GM21786 (cell line): ENCODE results near the gene HAUS3.

Experiments
- ATAC-seq: cut with Tn5 transposase; IDR thresholded peaks from one replicate; pipeline ENCODE4 v1.9.1; 2021; ENCODE audit not compliant: unreplicated experiment

The HAUS3 gene, protein sequence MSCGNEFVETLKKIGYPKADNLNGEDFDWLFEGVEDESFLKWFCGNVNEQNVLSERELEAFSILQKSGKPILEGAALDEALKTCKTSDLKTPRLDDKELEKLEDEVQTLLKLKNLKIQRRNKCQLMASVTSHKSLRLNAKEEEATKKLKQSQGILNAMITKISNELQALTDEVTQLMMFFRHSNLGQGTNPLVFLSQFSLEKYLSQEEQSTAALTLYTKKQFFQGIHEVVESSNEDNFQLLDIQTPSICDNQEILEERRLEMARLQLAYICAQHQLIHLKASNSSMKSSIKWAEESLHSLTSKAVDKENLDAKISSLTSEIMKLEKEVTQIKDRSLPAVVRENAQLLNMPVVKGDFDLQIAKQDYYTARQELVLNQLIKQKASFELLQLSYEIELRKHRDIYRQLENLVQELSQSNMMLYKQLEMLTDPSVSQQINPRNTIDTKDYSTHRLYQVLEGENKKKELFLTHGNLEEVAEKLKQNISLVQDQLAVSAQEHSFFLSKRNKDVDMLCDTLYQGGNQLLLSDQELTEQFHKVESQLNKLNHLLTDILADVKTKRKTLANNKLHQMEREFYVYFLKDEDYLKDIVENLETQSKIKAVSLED

DNA sequence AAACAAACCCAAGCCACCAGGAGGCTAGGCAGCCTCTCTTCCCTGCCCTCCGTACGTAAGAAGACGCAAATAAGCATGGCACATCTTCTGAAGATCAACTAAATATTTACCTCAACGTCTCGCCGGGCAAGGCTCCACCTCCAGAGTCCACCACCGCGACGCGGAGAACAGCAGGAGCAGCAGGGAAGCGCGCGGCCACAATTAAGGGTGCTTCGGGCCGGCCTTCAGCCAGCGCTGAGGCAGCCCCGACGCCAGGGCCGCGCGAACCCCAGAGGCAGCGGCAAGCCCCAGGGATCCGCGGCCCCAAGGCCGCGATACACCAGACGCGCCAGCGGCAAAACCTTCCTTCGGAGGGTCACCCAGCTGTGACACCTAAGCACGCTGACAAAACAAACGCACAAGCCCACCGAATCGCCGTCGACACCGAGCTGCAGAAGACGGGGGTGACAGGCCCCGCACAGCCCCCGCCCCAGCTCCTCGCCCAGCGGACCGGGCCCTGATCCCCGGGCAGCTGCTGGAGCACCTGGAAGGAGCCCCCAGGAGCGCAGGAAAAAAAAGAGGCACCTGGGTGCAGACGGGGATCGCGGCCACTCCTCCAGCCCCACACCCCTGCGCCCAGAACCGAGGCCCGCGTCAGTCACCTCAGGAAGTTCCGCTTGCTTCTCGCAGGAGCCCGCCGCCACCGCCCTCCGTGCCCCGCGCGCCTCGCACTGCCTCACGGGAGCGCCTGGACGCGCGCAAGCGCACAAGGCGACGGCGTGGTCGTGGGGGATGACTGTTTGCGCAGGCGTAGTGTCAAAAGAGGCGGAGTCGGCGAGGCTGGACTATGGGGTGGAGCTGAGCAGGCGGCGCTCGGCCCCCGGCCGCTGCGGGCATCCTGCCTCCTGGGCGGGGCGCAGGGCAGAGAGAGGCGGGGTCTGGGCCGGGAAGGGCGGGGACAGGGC lies at the start of gene HAUS3, which contains the start of gene POLN:
TSS of gene HAUS3 (minus strand) at position 712 of the 944 bp plus-strand sequence. CDS start 1,175 bp downstream, outside the sequence.
TSS of gene POLN (minus strand) at position 712 of the 944 bp plus-strand sequence. CDS start 12,890 bp downstream, outside the sequence.
- ATAC-seq: peak; percentile 85

DNA sequence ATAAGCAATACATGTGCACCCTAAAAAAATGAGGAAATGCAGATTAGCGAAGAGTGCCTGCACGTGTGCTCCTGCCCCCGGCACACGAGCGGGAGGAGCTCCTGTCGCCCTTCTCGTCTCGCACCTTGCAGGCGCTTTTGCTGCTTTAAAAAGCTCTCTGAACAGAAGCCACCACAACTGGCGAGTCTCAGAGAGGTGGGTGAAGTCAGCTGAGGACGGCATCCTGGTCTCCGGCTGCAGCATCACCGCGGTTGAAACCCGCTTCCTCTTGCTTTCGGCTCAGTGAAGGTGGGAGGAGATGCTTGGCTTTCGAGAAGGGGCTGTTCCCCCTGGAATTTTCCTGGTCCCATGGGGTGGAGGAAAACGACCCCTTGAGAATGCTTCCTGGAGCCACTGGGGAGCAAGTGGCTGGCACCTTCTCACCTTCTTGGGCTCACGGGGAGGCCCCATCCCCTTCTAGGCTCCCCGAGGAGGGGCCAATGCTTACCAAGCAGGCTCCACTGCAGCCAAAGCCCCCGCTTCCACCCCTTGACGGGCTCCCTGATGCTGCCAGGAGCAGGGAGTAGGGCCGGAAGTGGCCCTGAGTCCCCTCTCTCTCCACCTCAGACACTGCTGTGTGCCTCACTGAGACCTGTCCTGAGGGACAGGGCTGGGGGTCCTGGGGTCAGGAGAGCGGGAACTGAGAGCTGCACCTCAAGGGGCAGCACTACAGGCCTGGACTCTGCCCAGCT lies 49.2 kb upstream of the HAUS3 start:
- ATAC-seq: no peak

DNA sequence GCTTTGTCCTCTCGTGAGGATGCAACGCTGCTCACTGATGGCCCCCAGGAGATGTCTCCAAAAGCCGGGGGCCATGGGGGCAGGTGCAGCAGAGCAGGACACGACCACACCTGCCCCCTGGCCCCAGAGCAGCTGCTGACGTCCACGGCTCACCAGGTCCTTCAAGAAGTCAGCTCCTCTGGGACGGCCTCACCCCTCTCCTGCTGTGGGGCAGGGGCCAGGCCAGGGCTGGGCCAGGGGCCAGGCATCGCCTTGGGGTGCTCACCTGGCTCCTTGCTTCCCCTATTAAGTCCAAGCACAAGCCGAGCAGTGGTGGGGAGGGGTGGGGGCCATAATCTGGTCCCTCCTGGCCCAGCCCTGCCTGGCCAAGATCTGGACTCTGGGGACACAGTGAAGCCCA lies 48.6 kb upstream of the HAUS3 start:
- no peak for ATAC-seq

DNA sequence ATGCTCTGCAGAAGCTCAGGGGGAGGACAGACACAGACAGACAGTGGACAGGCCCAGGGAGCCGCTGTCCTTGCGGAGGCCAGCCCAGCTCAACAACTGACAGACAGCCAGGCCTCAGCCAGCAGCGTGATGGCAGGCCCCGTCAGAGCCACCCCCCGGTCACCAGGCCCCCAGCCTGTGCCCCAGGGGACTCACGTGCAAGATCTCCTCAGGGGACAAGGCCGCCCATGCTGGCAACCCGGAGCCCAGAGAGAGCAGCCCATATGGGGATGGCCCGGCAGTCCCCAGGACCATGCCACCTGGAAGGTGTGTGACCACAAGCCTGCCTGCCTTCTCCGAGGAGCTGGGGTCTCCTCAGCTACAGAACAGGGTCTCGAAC lies 48.0 kb upstream of the HAUS3 start:
- ATAC-seq: no peak

DNA sequence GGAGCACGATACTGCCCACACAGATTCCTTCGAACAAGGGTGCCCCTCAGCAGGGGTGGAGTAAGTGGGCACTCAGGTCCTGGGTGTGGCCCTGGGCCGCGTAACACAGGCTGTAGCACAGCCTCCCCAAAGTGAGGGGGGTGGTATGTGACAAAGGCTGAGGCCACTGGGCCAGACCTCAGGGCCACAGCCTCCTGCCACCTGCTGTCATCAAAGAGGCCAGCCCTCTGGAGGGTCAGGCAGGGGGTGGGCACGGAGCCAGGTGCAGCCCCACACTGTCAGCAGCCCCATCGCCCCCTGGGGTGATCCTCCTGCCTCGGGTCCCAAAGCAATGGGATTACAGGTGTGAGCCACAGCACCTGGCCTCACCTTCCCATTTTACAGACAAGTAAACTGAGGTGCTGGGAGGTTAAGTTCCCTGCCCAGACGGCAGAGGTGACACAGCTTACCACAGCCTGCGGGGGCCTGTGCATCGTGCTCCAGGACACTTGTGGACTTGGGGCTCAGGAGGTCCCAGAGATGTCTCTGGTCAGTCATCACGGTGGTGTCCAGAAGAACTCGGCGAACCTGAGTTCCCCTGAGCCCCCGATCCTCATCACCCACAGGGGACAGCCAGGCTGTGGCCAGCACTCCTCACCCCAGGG lies 47.5 kb upstream of the HAUS3 start:
- ATAC-seq: no peak

DNA sequence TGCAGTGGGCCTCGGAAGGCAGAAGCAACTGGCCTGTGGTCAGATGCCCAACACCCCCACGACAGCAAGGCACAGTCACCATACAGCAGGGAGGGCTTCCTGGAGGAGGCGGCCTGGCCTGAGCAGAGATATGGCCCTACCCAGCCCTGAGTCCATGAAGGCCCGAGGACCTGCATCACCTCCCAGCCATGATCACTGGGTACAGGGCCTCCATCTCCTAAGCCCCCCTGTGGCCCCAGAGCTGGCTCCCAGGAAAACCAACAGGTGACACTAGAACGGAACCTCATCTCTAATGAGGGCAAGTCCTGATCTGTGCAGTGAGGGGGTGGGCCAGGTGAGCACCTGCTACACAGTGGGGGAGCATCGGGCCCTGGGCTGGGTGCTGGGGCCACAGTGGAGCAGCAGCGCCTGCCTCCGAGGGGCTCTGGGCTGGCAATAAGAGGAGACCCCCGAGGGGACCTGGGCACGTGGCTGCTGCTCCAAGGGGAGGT lies 46.2 kb upstream of the HAUS3 start:
- ATAC-seq: no peak

DNA sequence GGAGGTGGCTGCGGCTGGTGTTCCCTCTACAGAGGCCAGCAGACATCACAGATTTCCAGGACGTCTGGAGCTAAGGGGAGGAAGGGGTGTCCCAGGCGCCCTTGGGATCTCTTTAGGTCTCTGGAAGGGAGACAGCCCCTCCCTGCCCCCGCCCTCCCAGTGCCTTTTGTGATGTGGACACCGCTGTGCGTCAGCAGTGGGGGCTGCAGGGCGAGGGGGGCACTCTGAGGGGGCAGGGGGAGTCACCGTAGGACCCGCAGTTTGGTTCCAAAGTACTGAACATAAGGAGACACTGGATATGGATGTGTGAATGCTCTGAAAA lies 45.6 kb upstream of the HAUS3 start:
- no peak for ATAC-seq

DNA sequence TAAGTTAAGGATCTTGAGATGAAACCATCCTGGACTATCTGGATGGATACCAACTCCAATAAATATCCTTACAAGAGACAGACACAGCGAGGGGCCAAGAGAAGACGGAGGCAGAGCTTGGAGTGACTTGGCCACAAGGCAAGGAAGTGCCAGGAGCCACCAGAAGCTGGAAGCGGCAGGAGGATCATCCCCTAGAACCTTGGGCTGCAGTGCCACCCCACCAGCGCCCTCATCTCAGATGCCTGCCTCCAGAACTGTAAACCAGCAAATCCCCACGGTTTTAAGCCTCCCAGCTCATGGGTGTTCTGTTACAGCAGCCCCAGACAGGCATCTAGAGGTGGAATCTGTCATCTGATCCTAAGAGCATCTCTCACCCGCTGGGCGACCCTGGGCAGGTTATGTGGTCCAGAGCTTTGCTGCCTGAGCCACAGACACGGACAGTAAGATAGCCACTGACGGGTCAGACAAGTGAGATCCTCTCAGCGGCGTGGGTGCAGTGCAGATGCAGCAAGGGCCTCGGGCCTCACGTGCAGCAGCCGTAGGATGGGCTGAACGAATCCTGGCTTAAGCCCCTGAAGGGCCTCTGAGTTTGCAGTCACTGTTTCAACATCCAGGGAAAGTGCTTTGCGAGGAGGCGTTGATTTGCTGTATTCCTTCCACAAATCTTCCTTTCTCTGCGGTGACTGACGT lies 45.1 kb upstream of the HAUS3 start:
- no peak for ATAC-seq

DNA sequence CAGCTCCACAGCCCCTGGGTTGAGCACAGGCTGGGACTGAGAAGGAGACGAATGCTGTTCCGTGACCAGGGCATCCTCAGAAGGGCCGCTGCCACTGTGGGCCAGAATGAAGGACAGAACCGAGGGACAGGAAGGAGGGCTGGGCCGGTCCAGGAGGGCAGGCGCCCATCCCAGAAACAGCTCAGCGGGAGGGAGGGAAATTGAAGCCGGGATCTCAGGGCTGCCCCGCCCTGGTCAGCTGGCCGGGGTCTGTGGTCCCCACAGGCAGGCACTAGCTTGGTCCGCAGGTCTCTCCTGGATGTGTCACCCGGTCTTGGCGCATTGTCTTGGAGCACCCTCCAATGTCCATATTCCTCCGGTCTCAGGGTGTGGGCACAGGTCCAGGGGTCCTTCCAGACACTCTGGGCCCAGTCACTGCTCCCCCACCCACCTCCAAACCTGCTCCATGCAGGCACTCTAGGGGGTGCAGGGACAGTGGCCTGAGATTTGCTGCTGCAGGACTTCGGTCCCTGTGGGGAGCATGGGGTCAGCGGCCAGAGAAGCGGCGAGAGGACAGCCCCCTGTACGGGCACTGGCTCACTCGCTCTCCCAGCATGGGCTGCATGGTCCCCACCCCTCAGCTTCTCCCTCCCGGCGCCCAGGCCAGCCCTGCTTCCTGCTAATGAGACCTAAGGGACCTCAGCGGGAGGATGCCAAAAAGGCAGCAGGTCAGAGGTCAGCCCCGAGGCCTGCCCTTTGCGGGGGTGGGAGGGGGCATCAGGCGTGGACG lies 43.9 kb upstream of the HAUS3 start:
- no peak for ATAC-seq

DNA sequence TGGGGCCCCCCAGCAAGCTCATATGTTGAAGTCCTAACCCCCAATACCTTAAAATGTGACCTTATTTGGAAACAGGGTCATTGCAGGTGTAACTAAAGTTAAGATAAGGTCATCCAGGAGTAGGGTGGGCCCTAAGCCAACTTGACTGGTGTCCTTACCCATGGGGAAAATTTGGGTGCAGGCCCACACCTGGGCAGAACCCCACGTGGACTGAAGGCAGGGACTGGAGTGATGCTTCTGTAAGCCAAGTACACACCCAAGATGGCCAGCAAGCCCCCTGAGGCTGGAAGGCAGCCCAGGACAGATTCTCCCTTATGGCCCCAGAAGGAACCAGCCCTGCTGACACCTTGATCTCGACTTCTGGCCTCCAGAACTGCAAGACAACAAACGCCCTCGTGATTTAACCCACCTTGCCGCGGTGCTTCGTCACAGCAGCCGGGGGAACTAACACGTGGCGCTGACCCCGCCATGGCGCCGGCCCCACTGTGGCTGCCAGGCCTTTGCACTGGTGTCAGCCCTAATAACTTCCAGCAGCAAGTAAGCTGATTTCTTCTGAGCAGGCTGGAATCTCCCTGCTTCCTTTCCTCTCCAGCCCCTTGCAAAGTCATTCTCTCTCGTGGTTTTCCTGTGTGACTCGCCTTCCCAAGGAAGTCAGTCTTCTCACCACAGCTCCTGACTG lies 43.2 kb upstream of the HAUS3 start:
- no peak for ATAC-seq

DNA sequence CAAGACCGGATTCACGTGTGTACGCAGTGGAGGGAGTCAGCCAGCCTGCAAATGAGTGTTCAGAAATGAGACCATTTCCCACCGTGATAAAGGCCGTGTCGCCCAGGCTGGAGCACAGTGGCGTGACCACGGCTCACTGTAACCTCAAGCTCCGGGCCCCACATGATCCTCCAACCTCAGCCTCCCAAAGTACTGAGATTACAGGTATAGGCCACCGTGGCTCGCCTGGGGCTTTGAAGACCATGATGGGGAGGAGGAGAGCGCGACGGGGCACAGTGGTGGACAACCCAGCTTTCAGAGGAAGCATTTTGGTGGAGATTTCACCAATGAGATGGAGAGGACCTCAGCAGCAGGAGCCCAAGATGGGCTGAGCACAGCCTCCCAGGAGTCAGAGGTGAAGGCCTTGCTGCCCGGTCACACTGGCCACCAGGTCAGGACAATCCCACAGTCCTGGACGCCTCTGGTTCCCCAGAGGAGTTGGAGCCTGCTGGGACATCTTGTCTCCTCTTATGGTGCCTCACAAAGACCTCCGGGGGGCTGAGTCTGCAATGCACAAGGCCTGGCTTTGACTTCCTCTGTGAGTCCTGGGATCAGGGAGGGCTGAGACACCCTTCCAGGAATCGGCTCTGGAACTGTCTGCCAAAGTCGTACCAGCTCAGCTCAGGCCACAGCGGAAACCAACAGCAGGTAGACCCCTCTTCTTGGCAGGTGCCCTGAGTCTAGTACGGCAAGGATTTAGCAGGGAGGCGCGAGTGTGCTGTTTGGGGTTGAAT lies 42.4 kb upstream of the HAUS3 start:
- no peak for ATAC-seq

DNA sequence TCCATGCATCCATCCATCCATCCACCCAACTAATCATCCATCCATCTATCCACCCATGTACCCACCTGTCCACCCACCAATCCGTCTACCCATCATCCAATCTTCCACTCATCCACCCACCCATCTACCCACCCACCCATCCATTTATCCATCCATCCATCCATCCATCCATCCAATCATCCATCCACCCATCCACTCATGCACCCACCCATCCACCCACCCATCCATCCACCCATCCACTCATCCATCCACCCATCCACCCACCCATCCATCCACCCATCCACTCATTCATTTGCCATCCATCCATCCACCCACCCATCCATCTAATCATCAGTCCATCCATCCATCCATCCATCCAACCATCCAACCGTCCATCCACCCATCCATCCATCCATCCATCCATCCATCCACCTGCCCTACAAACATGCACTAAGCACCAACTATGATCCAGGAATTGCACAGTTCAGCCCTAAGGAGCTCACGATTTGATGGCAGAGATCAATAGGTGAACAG lies 41.3 kb upstream of the HAUS3 start:
- no peak for ATAC-seq

DNA sequence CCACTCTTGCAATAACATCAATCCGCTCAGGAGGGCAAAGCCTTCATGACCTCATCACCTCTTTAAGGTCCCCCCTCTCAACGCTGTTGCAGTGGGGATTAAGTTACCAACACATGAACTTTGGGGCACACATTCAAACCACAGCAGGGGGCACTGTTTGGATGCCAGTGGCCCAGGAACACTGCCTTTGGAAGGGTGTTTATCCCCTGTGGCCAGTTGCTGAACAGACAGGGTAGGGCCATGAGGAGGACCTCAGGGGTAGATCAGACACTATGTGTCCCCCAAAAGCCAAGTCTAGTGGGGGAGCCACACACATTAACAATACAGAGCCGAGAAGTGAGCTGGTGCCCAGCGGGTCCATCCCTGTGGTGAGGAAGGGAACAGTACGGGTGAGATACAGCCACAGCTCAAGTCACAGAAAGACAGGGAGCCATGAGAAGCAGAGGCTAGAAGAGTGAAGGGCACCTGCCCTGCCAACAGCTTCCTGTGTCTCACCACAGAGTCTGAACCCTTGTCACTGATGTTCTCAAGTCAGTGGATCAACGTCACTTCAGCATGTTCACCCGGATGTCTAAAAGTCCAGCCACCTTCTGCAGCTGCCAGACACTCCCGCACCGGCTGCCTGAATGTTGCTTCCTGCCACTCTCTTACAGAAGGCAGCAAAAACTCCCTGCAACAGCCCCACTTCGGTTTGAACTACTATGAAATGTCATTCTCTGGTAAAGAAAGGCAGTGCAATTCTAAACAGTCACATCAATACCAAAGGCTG lies 39.8 kb upstream of the HAUS3 start:
- peak; percentile 78 for ATAC-seq

DNA sequence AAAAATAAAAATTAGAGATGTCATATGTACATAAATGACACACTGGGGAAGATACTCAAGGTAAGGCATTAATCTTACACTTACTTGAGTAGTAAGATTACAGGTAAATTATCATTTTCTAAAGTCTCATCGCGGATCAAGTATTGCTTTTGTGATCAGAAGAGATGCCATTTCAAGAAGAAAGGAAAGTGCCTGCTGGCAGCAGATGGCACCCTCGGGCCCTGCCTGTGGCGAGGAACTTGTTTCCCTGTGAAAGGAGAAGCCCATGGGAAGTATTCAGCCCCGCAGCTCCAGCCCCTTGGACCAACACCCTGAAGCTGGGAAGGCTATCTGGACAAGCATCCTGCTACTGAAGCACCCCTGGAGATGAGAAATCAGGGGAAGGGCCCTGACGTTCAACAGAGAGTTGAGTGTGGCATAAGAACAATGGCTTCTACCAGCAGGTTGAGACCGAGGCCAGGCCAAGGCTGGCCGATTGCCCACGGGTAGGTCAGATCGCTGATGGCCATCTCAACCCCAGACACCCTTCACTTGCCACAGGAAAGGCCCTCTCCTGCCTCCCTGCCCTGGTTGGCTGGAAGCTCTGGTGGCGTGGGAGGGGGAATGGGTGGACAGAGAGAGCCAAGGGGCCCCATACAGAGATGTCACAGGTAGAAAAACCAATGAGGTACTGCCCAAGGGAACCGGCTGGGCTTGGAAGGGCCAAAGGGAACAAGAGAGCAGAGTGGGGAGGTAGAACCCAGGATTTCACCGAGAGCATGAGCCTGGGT lies 38.8 kb upstream of the HAUS3 start:
- ATAC-seq: no peak

DNA sequence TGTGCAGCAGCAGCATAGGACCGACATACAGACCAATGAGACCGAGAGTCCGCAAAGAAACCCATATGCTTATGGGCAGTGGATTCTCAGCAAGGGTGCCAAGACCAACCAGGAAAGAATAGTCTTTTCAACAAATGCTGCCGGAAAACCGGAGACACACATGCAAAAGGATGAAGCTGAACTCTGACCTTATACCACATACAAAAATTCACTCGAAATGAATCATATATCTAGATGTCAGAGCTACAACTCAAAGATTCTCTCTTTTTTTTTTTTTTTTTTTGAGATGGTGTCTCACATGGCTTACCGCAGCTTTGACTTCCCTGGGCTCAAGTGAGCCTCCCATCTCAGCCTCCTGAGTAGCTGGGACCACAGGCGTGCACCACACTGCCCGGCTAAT lies 36.0 kb upstream of the HAUS3 start:
- ATAC-seq: no peak
